ENCODE results near the gene KCNH1.

Gene KCNH1

GRCh38 chr1:210800301-210800700 is 333.6 kb downstream of the KCNH1 start:
- no peak for DNase-seq (ENCODE audit: low spot score)

GRCh38 chr1:210797422-210797821 is 336.5 kb downstream of the KCNH1 start:
- DNase-seq (ENCODE audit: low spot score), result no peak

- no peak for DNase-seq (ENCODE audit: low spot score)
Measured at GRCh38 chr1:210796421-210796820, 337.5 kb downstream of the KCNH1 start.

GRCh38 chr1:210794445-210794844 is 339.5 kb downstream of the KCNH1 start:
- no peak for DNase-seq (ENCODE audit: low spot score)

- no peak for DNase-seq (ENCODE audit: low spot score)
Measured at GRCh38 chr1:210792250-210793102, 341.5 kb downstream of the KCNH1 start.

- DNase-seq (ENCODE audit: low spot score), result no peak
Measured at GRCh38 chr1:210790196-210790595, 343.8 kb downstream of the KCNH1 start.

- no peak for DNase-seq (ENCODE audit: low spot score)
Measured at GRCh38 chr1:210787800-210788199, 346.1 kb downstream of the KCNH1 start.

- no peak for DNase-seq (ENCODE audit: low spot score)
Measured at GRCh38 chr1:210786546-210786945, 347.4 kb downstream of the KCNH1 start.

GRCh38 chr1:210783925-210784324 is 350.0 kb downstream of the KCNH1 start:
- DNase-seq (ENCODE audit: low spot score), result no peak

- no peak for DNase-seq (ENCODE audit: low spot score)
Measured at GRCh38 chr1:210781652-210782051, 352.3 kb downstream of the KCNH1 start.

- no peak for DNase-seq (ENCODE audit: low spot score)
Measured at GRCh38 chr1:210779269-210779668, 354.7 kb downstream of the KCNH1 start.

- no peak for DNase-seq (ENCODE audit: low spot score)
Measured at GRCh38 chr1:210777914-210778313, 356.0 kb downstream of the KCNH1 start.

- DNase-seq (ENCODE audit: low spot score), result no peak
Measured at GRCh38 chr1:210776712-210777111, 357.2 kb downstream of the KCNH1 start.

- DNase-seq (ENCODE audit: low spot score), result no peak
Measured at GRCh38 chr1:210775289-210775688, 358.7 kb downstream of the KCNH1 start.

- DNase-seq (ENCODE audit: low spot score), result no peak
Measured at GRCh38 chr1:210773450-210773849, 360.5 kb downstream of the KCNH1 start.

GRCh38 chr1:210771131-210771530 is 362.8 kb downstream of the KCNH1 start:
- DNase-seq (ENCODE audit: low spot score), result no peak

- DNase-seq (ENCODE audit: low spot score), result no peak
Measured at GRCh38 chr1:210770396-210770984, 363.5 kb downstream of the KCNH1 start.

- no peak for DNase-seq (ENCODE audit: low spot score)
Measured at GRCh38 chr1:210769473-210769872, 364.5 kb downstream of the KCNH1 start.

- DNase-seq (ENCODE audit: low spot score), result no peak
Measured at GRCh38 chr1:210764536-210764935, 369.4 kb downstream of the KCNH1 start.

GRCh38 chr1:210758761-210759160 is 375.2 kb downstream of the KCNH1 start:
- DNase-seq (ENCODE audit: low spot score), result no peak

- no peak for DNase-seq (ENCODE audit: low spot score)
Measured at GRCh38 chr1:210758261-210758660, 375.7 kb downstream of the KCNH1 start.

- no peak for DNase-seq (ENCODE audit: low spot score)
Measured at GRCh38 chr1:210757677-210758076, 376.3 kb downstream of the KCNH1 start.

GRCh38 chr1:210755991-210756659 is 377.8 kb downstream of the KCNH1 start:
- DNase-seq (ENCODE audit: low spot score), result no peak
